GM18508 (cell line): ENCODE data around the gene ZKSCAN4.
A peak's percentile ranks its signal among the peaks of the same experiment; 100 is the strongest.

ENCODE experiments used
- ATAC-seq: cut with Tn5 transposase; IDR thresholded peaks from one replicate; pipeline ENCODE4 v1.9.1; 2021; ENCODE audit warnings: moderate number of reproducible peaks; ENCODE audit not compliant: insufficient read depth, unreplicated experiment

Gene ZKSCAN4

GRCh38 chr6:28251661-28252008 is 434 bp downstream of the ZKSCAN4 start:
- no peak for ATAC-seq

DNA sequence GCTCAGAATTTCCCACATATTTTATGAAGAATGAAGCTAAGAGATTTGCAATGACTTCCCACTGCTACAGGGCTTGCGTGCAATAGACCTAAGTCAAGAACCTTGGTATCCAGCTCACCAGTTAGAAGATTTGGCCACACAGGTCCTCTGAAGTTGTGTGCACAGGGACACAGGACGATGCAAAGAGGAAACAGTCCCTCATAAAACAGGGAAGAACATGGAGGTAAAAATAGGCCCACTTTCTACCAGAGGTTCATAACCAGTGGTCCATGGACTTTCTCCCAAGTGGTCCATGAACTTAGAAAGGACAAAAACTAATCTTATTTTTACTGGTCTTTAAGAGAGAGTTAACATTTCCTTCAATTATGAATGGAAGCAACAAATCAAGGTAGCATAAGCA is 1.3 kb downstream of the ZKSCAN4 start:
- ATAC-seq, result no peak

DNA sequence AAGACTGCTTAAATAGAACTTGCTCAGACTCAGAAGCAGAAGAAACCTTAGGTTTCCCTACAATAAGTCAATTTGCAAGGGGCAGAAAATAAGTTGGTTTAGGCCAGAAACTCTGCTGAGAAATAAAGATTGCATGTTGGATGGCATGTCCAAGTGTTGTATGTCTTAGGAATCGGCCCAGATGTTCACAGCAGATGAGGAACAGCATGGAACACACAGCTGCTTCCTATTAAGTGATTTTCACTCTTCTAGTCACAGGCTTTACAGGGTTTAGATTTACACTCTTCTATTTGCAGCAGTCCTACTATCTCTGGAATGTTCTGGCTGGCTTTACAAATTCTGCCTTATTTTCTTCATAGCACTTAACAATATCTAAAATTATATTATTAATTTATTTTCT is 3.2 kb downstream of the ZKSCAN4 start:
- no peak for ATAC-seq

DNA sequence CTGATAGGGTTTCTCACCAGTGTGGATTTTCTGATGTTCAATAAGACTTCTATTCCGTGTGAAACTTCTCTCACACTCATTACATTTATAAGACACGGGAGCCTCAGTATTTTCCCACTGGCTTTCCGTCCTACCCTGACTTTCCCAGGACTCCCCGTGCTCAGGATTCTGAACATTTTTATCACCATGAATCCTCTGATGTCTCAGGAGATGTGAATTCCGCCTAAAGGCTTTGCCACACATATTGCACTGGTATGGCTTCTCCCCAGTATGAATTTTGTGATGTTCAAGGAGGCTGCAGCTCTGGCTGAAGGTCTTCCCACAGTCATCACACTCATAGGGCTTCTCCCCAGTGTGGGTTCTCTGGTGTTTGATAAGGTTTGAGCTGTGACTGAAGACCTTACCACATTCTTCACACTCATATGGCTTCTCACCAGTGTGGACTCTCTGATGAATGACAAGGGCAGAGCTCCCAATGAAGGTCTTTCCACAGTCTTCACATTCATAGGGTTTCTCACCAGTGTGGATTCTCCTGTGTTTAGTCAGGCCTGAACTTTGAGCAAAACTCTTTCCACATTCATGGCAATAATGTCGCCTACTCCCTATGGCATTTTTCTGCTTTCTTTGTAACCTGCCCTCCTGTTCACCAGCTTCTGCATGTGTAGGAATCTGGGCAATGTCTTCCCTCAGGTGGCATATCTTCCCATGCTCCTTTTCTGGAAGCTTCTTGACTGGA is 6.7 kb downstream of the ZKSCAN4 start:
- ATAC-seq, result no peak

DNA sequence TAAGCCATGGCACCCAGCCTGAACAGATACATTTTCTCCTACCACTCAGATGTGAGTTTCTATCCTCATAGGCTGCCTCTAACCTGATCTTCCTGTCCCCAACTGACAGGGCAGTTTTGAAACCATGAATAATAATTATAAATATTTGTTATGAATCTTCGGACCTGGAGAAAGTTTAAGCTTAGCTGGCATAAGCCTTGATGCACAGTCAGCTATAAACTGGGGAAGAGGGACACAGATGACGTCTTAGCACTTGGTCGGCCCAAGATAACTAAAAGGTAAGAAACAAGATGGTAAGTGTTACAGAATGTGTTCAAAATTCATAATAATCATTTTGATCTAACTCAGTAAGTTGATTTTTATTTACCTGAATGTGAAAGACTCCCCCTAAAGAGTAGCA is 8.1 kb downstream of the ZKSCAN4 start:
- ATAC-seq, result no peak

- no peak for ATAC-seq
Observed at GRCh38 chr6:28240471-28240870, 11.6 kb downstream of the ZKSCAN4 start.

DNA sequence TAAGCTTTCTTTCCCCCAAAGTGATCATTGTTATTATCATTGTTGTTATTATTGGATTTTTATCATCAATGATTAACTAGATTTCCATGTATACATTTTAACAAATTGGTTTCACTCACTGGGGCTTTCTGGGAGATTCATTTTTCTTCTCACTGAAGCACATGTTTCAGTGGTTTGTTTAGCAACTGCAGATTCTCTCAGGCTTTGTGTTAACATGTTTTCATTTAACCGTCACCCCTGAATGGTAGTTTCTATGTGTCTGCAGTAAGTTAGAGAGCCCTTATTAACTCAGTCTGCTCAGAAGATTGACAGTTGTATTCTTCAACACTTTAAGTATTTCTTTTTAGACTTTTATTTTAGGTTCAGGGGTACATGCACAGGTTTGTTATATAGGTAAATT is 12.4 kb downstream of the ZKSCAN4 start:
- ATAC-seq, result peak; percentile 63

GRCh38 chr6:28235912-28236452 is 16.1 kb downstream of the ZKSCAN4 start:
- ATAC-seq, result no peak

GRCh38 chr6:28232785-28233184 is 19.3 kb downstream of the ZKSCAN4 start:
- no peak for ATAC-seq

DNA sequence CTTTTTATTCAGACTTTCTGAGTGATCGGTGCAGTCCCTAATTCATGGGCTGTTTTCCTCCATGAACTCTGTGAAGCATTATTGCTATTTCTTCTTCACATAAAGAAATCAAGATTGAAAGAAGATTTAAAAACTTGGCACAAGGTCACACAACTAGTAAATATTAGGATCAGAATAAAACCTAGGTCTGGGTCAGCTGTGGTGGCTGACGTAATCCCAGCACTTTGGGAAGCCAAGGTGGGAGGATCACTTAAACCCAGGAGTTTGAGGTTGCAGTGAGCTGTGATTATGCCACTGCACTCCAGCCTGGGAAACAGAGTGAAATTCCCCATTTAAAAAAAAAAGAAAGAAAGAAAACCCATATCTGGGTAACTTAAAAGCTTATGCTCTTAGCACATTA is 25.6 kb downstream of the ZKSCAN4 start:
- ATAC-seq, result no peak

GRCh38 chr6:28225056-28225834 is 26.8 kb downstream of the ZKSCAN4 start, which contains the start of gene ZSCAN9:
ZSCAN9 (plus strand) TSS chr6:28225275; CDS start chr6:28227085, 1,810 bp downstream.
- ATAC-seq, result peak; percentile 67

- no peak for ATAC-seq
Observed at GRCh38 chr6:28224131-28225055, 27.7 kb downstream of the ZKSCAN4 start.

DNA sequence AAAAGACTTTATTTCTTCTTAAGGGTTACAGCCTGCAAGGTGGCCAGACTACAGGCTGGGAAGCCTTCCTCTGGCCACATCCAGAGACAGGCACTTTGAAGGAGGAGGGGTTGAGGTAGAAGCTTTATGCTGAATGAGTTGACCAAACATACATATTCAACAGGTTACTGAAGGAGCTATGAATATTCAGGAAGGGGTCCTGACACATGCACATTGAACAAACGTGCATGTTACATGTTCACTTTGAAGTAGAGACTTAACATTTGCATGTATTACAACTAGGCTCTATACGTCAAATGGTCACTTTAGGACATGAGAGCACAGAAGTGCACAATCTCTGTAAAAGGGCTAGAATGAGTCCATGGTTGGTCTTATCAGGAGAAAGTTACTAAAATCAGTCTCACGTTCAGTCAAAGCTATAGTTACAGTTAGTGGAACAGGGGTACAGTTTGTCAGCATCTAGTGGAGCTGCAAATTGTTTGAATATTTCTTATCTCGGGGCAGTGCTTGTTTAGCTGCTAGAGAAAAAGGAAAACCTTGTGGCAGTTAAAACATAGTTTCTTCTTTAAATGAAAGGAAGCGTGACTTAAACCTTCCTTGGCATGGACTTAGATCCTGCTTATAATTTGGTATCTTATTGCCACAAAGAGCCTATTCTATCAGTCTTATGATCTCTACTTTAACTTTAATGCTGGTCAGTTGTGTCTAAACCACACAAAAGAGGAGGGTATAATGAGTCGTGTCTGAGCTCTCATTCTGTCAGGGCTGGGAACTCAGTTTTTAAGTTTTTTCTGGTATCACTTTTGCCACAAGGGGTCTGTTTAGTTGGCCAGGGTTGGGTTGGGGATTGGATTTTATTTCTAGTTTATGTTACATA is 31.6 kb downstream of the ZKSCAN4 start:
- no peak for ATAC-seq

- ATAC-seq, result no peak
Observed at GRCh38 chr6:28218312-28219248, 33.5 kb downstream of the ZKSCAN4 start.

- no peak for ATAC-seq
Observed at GRCh38 chr6:28217890-28218289, 34.2 kb downstream of the ZKSCAN4 start.

- ATAC-seq, result no peak
Observed at GRCh38 chr6:28215425-28215824, 36.6 kb downstream of the ZKSCAN4 start.

- no peak for ATAC-seq
Observed at GRCh38 chr6:28213213-28213523, 38.9 kb downstream of the ZKSCAN4 start.

GRCh38 chr6:28212510-28213212 is 39.4 kb downstream of the ZKSCAN4 start:
- no peak for ATAC-seq
